ENCODE results near the gene TDRD9.

DNA sequence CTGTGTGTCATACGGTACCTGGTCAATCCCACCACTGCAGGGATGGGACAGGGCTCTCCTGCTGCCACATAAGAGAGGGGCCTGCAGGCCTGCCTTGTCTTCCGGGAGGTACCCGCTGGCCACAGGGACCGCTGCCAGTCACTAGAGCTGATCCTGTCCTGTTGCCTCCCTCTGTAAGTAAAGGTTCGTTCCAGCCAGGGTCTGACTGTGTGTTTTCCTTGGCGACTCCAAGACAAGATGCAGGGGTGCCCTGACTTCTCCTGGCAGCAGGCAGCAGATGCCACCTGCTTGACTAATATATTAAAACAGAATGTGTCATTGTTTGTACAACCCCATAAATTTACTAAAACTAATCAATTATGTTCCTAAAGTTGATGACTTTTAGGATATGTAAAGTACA is 115.8 kb downstream of the TDRD9 start:
- TF ChIP-seq POLR2AphosphoS5 (IDR thresholded peaks at IDR 0.05; ENCODE audit: borderline replicate concordance, low read depth, low read length) (no peak), EZH2 (IDR thresholded peaks at IDR 0.05) (no peak)
